Middle frontal gyrus (tissue), 1 donor: ENCODE measurements around the gene DTNBP1.
A peak's percentile ranks its signal among the peaks of the same experiment; 100 is the strongest.

Experiments
- DNase-seq: peaks from one replicate; pipeline ENCODE4 v3.0.0-alpha.2; 2015; ENCODE audit warnings: low spot score; ENCODE audit errors: extremely low spot score

DTNBP1 gene

DNA sequence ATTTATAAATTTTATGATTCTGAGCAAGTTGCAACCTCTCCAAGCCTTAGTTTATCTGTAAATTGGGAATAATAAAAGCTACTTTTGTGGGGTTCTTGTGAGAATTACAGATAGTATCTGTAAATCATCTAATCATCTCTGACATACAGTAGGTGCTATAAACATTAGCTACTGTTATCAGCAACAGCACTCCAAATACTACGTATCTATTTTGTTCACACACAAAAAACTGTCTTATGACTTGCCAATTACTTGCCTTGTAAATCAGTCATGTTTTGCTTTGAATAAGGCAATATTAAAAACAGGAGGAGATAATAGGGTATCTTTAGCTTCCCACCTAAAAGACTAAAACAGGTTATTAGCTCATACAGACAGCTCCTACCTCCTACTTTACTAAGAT lies 36.7 kb downstream of the DTNBP1 start:
- DNase-seq, result no peak

- peak; percentile 67 for DNase-seq
Observed at GRCh38 chr6:15623276-15624116, 39.3 kb downstream of the DTNBP1 start.

GRCh38 chr6:15622045-15622740 lies 40.6 kb downstream of the DTNBP1 start:
- no peak for DNase-seq

- DNase-seq, result no peak
Observed at GRCh38 chr6:15621203-15622044, 41.4 kb downstream of the DTNBP1 start.

GRCh38 chr6:15620611-15621010 lies 42.2 kb downstream of the DTNBP1 start:
- DNase-seq, result no peak

DNA sequence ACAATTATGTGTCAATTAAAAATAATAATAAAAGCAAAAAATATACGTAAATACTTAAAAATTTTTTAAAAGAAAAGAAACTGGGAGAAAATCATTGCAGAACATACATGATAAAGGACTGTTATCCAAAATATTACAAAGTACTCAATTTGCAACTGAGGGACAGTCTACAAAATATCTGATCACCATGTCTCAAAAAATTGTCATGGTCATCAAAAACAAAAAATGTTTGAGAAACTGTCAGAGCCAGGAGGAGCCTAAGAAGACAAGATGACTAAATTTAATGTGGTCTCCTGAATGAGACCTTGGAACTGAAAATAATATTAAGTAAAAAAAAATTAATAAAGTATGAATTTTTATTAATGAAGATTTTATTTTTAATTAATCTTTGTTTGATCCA lies 43.5 kb downstream of the DTNBP1 start:
- DNase-seq, result no peak

- DNase-seq, result no peak
Observed at GRCh38 chr6:15618685-15619084, 44.1 kb downstream of the DTNBP1 start.

DNA sequence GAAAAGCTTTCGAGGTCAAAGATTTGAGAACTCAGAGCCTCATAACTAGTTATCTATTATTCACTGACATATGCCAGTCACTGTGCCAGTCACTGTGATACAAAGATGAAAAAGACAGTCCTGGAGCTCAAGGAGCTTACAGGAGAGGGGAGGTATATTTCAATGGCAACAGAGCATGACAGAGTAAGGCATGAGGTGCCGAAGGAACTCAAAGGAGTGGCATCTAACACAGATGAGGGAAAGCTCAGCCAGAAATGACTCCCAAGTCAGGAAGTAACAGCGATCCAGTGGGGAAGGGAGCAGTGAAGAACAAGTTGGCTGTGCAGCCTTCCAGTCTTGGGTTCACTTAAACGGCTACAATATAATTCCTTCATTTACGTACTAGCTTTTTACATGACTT lies 46.6 kb downstream of the DTNBP1 start:
- DNase-seq, result no peak

DNA sequence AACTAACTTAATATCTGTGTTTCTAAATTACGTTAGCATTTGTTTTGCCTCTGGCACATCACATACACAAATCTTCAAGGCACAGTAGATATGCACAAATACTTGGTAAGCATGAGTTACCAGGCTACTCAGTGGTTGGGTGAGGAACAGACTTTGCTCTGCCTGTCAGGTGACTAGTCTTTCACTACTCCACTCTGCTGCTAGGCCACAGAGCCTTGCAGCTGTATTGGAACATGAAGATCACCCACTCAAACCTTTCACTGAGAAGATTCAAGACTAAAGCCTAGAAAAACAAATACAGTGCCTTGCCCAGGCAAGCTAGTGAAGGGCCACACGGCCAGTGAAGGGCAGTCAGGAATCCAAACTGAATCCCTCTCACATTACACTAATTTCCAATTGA lies 47.0 kb downstream of the DTNBP1 start:
- DNase-seq, result no peak

- DNase-seq, result no peak
Observed at GRCh38 chr6:15614277-15614676, 48.6 kb downstream of the DTNBP1 start.

DNA sequence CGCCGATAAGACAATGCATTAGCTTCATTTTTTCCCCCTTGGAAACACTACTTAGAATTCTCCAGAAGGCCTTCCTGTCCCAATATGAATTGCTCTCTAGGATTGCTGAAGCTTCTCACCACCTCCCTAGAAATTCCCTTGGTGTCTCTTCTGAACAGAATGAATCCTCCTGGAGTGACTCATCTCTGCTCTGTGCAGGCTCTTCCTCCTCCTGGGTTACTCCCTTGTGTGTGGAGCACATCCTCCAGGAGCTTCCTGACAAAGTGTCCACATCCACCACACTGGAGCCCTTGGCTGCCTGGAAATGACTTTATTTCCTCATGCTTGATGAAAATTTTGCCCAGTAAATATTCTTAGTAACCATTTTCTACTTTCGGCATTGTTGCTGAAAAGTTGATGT lies 54.4 kb downstream of the DTNBP1 start:
- no peak for DNase-seq

DNA sequence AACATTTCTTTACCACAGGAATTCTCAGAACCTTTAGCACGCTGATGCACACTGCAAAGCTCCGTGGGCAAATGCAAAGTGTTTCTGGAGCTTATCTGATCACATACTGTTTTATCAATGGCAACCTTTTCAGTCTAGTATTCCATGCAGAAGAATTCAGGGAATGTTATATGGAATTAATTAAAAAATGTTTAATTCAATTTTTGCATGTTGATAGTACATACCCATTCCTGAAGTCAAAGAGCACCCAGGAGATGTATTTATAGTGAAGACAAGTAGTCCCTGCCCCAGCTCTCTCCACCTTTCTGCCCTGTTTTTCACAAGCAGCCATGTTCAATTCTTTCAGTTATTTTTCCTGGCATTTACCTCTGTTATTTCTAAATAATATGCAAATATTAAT lies 55.2 kb downstream of the DTNBP1 start:
- DNase-seq, result no peak

GRCh38 chr6:15606347-15606746 lies 56.5 kb downstream of the DTNBP1 start:
- no peak for DNase-seq

- no peak for DNase-seq
Observed at GRCh38 chr6:15604843-15605242, 58.0 kb downstream of the DTNBP1 start.

GRCh38 chr6:15602154-15602553 lies 60.7 kb downstream of the DTNBP1 start:
- no peak for DNase-seq

DNA sequence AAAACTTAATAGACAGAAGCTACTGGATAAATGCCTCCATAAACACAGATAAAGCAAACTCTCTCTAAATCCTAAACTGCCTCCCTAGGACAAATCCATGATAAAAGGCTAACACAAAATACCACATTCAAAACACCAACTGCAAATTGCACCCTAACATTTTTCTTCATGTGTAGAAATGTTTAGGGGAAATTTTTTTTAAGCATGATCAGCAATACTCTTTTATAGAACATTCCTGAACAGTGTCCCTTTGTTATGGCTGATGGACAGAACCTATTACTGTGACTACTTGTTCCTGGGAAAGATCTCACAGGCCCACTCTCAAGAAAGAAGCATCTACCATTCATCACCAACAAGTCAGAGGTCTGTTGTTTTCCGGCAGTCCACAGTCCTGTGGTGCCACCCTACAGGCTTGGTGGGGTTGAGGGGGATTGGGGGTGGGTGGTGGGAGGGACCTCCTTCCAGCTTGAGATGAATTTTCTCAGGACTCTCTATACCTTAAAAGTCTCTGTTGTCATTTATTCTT lies 64.5 kb downstream of the DTNBP1 start:
- DNase-seq, result no peak

DNA sequence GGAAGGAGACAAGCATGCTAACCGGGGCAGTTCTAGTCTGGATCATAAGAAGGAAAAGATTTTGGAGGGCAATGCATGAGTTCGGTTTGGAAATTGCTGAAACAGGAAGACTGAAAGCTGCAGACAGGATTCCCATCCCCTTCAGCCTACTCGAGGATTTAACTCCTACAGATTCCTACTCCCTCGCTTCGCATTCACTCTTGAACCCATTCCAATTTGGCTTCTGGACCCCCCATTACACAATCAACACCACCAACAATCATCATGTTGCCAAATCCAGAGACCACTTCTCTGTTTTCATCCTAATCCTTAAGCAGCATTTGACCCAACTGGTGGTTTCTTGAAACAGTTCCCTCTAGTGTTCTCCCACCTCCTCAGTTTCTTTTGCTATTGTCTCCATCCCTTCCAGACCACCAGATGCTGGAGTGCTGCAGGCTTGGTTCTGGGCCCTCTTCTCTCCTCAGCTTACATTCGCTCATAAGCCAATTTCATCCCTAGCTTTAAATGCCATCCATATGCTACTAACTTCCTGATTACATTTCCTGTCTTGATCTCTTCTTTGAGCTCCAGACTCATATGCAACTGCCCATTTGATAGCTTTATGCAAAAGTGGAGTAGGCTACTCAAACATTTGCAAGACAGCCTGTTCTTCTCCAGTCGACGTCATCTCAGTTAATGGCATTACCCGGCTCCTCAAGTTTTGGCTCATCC lies 66.5 kb downstream of the DTNBP1 start:
- DNase-seq, result no peak

DNA sequence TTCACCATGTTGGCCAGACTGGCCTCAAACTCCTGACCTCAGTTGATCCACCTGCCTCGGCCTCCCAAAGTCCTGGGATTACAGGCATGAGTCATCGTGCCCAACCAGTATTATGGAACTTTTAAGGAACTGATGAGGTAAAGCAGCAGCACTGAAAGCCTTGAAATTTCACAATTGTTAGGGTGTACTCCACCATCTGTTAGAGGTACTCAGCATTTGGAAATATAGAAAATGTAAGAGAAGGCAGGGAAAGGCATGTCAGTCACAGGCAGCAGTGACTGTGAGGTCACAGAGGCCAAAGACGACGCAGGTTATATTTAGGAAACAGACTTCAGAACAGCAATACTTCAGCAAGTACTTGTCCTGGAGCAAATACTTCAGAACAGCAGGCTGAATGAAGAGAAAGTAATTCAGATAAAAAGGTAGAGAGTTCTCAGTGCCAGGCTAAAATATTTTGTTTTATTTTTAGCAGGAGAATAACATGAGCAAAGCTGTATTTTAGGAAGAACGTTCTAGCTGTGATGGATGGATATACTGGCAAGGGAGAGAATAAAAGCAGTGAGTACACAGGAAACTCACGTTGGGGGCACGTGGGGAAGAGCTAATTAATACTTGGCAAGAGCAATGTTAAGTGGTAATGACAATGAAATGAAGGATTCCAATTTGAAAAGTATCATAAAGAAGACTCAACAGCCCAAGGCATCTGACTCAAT lies 67.2 kb downstream of the DTNBP1 start:
- no peak for DNase-seq

- DNase-seq, result no peak
Observed at GRCh38 chr6:15594512-15595259, 68.1 kb downstream of the DTNBP1 start.

- no peak for DNase-seq
Observed at GRCh38 chr6:15593798-15594197, 69.0 kb downstream of the DTNBP1 start.
